IPS-15b (cell line): ENCODE results near the gene AAMDC.
"Not testable (repeated sequence)": the region's sequence is repeated elsewhere in the genome, so short reads cannot be mapped to it uniquely, and the experiment has no call there.

Source experiments
- H3K27me3 ChIP-seq: one replicate; pipeline ENCODE4 v1.6.1; 2013; ENCODE audit warnings: low read length; ENCODE audit not compliant: control insufficient read depth, insufficient read depth
- H3K36me3 ChIP-seq: one replicate; pipeline ENCODE4 v1.6.1; 2013; ENCODE audit warnings: low read length; ENCODE audit not compliant: control insufficient read depth, insufficient read depth
- H3K4me1 ChIP-seq: one replicate; pipeline ENCODE4 v1.6.1; 2013; ENCODE audit warnings: mild to moderate bottlenecking, low read length; ENCODE audit not compliant: control insufficient read depth, insufficient read depth
- H3K4me3 ChIP-seq: one replicate; pipeline ENCODE4 v1.5.1; 2013; ENCODE audit warnings: low read depth, low read length
- H3K9ac ChIP-seq: one replicate; pipeline ENCODE4 v1.6.1; 2013; ENCODE audit warnings: low read depth, mild to moderate bottlenecking, low read length
- H3K9me3 ChIP-seq: one replicate; pipeline ENCODE4 v1.6.1; 2013; ENCODE audit warnings: mild to moderate bottlenecking, low read length; ENCODE audit not compliant: control insufficient read depth, insufficient read depth

Gene AAMDC

GRCh38 chr11:77868744-77869143, 47.8 kb downstream of the AAMDC start:
- H3K4me3 ChIP-seq, result no peak overlapping the region
- no peaks in the 10 kb centered on the region for H3K4me1 ChIP-seq
- no peaks in the 10 kb centered on the region for H3K27me3 ChIP-seq
- no peak overlapping the region for H3K9ac ChIP-seq
- peaks cover 3% of the 10 kb centered on the region for H3K36me3 ChIP-seq
- H3K9me3 ChIP-seq, result no peaks in the 10 kb centered on the region

- Histone ChIP-seq H3K4me1 (peaks cover 7% of the 10 kb centered on the region), H3K9me3 (no peaks in the 10 kb centered on the region), H3K27me3 (no peaks in the 10 kb centered on the region), H3K36me3 (peaks cover 3% of the 10 kb centered on the region), H3K4me3 (no peak overlapping the region), H3K9ac (no peak overlapping the region)
These were observed 50.9 kb downstream of the AAMDC start for GRCh38 chr11:77871855-77872254.

- peaks cover 3% of the 10 kb centered on the region for H3K36me3 ChIP-seq
- H3K9ac ChIP-seq, result no peak overlapping the region
- H3K4me3 ChIP-seq, result no peak overlapping the region
- no peaks in the 10 kb centered on the region for H3K27me3 ChIP-seq
- no peaks in the 10 kb centered on the region for H3K9me3 ChIP-seq
- peaks cover 7% of the 10 kb centered on the region for H3K4me1 ChIP-seq
These were observed 52.4 kb downstream of the AAMDC start for GRCh38 chr11:77873345-77873744.

GRCh38 chr11:77874206-77874605, 53.3 kb downstream of the AAMDC start:
- H3K36me3 ChIP-seq, result peaks cover 3% of the 10 kb centered on the region
- no peak overlapping the region for H3K4me3 ChIP-seq
- no peaks in the 10 kb centered on the region for H3K9me3 ChIP-seq
- peaks cover 7% of the 10 kb centered on the region for H3K4me1 ChIP-seq
- H3K27me3 ChIP-seq, result no peaks in the 10 kb centered on the region
- no peak overlapping the region for H3K9ac ChIP-seq

GRCh38 chr11:77876045-77876444, 55.1 kb downstream of the AAMDC start:
- no peak overlapping the region for H3K4me3 ChIP-seq
- H3K27me3 ChIP-seq, result no peaks in the 10 kb centered on the region
- no peaks in the 10 kb centered on the region for H3K36me3 ChIP-seq
- no peaks in the 10 kb centered on the region for H3K9me3 ChIP-seq
- peaks cover 7% of the 10 kb centered on the region for H3K4me1 ChIP-seq
- H3K9ac ChIP-seq, result no peak overlapping the region

- not testable (repeated sequence) for H3K9ac ChIP-seq, H3K4me3 ChIP-seq, H3K9me3 ChIP-seq, H3K27me3 ChIP-seq, H3K36me3 ChIP-seq, H3K4me1 ChIP-seq
These were observed 57.3 kb downstream of the AAMDC start for GRCh38 chr11:77878247-77878646.

GRCh38 chr11:77879218-77879617, 58.3 kb downstream of the AAMDC start:
- H3K36me3 ChIP-seq, result no peaks in the 10 kb centered on the region
- H3K27me3 ChIP-seq, result no peaks in the 10 kb centered on the region
- no peaks in the 10 kb centered on the region for H3K9me3 ChIP-seq
- peaks cover 7% of the 10 kb centered on the region for H3K4me1 ChIP-seq
- H3K4me3 ChIP-seq, result no peak overlapping the region
- H3K9ac ChIP-seq, result no peak overlapping the region

- no peak overlapping the region for H3K4me3 ChIP-seq
These were observed 61.5 kb downstream of the AAMDC start for GRCh38 chr11:77882396-77882795.

GRCh38 chr11:77883775-77884174, 62.8 kb downstream of the AAMDC start:
- Histone ChIP-seq H3K9me3 (no peaks in the 10 kb centered on the region), H3K27me3 (no peaks in the 10 kb centered on the region), H3K4me1 (no peaks in the 10 kb centered on the region), H3K4me3 (no peak overlapping the region), H3K9ac (no peak overlapping the region), H3K36me3 (peaks cover 3% of the 10 kb centered on the region)

More at GRCh38 chr11:77882396-77882795, 61.5 kb downstream of the AAMDC start:
- no peaks in the 10 kb centered on the region for H3K4me1 ChIP-seq
- peaks cover 3% of the 10 kb centered on the region for H3K36me3 ChIP-seq
- no peaks in the 10 kb centered on the region for H3K27me3 ChIP-seq
- no peak overlapping the region for H3K9ac ChIP-seq
- H3K9me3 ChIP-seq, result no peaks in the 10 kb centered on the region

GRCh38 chr11:77884186-77884828, 63.4 kb downstream of the AAMDC start:
- Histone ChIP-seq H3K27me3 (no peaks in the 10 kb centered on the region), H3K4me1 (no peaks in the 10 kb centered on the region), H3K9ac (no peak overlapping the region), H3K9me3 (no peaks in the 10 kb centered on the region), H3K36me3 (peaks cover 3% of the 10 kb centered on the region), H3K4me3 (no peak overlapping the region)

GRCh38 chr11:77884829-77885190, 63.9 kb downstream of the AAMDC start:
- Histone ChIP-seq H3K4me3 (no peak overlapping the region), H3K9ac (no peak overlapping the region), H3K4me1 (no peaks in the 10 kb centered on the region), H3K27me3 (no peaks in the 10 kb centered on the region), H3K36me3 (peaks cover 3% of the 10 kb centered on the region), H3K9me3 (no peaks in the 10 kb centered on the region)

GRCh38 chr11:77886401-77886800, 65.5 kb downstream of the AAMDC start:
- Histone ChIP-seq H3K4me1 (no peaks in the 10 kb centered on the region), H3K36me3 (peaks cover 3% of the 10 kb centered on the region), H3K4me3 (no peak overlapping the region), H3K27me3 (no peaks in the 10 kb centered on the region), H3K9me3 (no peaks in the 10 kb centered on the region), H3K9ac (no peak overlapping the region)
